H1 (cell line): ENCODE data around the gene LGALS12. TPM values are rescaled to one million over a fixed set of nuclear protein-coding genes. Genes with fewer than 3 reads are reported as not detected.

Experiments
- CTCF ChIA-PET: fragments of 300-600 bp; sonication (Branson Sonifier 250); formaldehyde crosslinking; loops from one replicate; lab custom pipeline; 2021; ENCODE audit not compliant: partially characterized antibody; lab: Charles Lee
- POLR2A ChIA-PET: fragments of 300-600 bp; sonication (Branson Sonifier 250); formaldehyde crosslinking; loops from one replicate; lab custom pipeline; 2021; ENCODE audit warnings: inconsistent platforms; ENCODE audit not compliant: partially characterized antibody; lab: Charles Lee
- DNase-seq, 2 experiments: peaks; one replicate each; pipeline versions ENCODE4 v3.0.0 to v3.0.0-alpha.2; 2010 to 2022; ENCODE audit warnings: low spot score in 2 of 2, low read depth in 1 of 2, mixed read lengths in 1 of 2
- FAIRE-seq: peaks from 2 replicates; lab custom pipeline; 2011; peaks lifted over from hg19 to GRCh38; lab: Jason Lieb, UNC
- H2AFZ ChIP-seq: 2 replicates; pipeline ENCODE4 v1.8.1; 2012; ENCODE audit warnings: low read length, inconsistent platforms
- H2AK5ac ChIP-seq: 2 replicates; pipeline ENCODE4 v1.6.1; 2013; ENCODE audit warnings: low read depth, low read length
- H2BK120ac ChIP-seq: replicated peaks from 2 replicates; pipeline ENCODE3; 2013; ENCODE audit warnings: low read depth, low read length, inconsistent platforms
- H2BK12ac ChIP-seq: 2 replicates; pipeline ENCODE4 v1.6.1; 2013; ENCODE audit warnings: low read depth, low read length
- H2BK15ac ChIP-seq: 2 replicates; pipeline ENCODE4 v1.6.1; 2013; ENCODE audit warnings: low read length
- H2BK20ac ChIP-seq: 2 replicates; pipeline ENCODE4 v1.6.1; 2013; ENCODE audit warnings: low read length
- H2BK5ac ChIP-seq: 2 replicates; pipeline ENCODE4 v1.6.1; 2013; ENCODE audit warnings: low read depth, low read length
- H3K14ac ChIP-seq: 2 replicates; pipeline ENCODE4 v1.6.1; 2013; ENCODE audit warnings: inconsistent platforms; ENCODE audit not compliant: insufficient read length
- H3K18ac ChIP-seq: 2 replicates; pipeline ENCODE4 v1.6.1; 2013; ENCODE audit warnings: low read length; ENCODE audit errors: extremely low read depth
- H3K23ac ChIP-seq: 2 replicates; pipeline ENCODE4 v1.6.1; 2013; ENCODE audit warnings: inconsistent platforms; ENCODE audit not compliant: insufficient read length
- H3K23me2 ChIP-seq: 2 replicates; pipeline ENCODE4 v1.6.1; 2013; ENCODE audit warnings: low read depth, low read length
- H3K27ac ChIP-seq: 2 replicates; pipeline ENCODE4 v1.6.1; 2011; ENCODE audit warnings: low read depth, low read length, inconsistent platforms
- H3K27me3 ChIP-seq, 4 experiments: replicated peaks in 1 of 4; 1 replicate in 1 of 4; 2 replicates in 3 of 4; pipeline versions ENCODE4 v1.6.1 to v1.8.1; 2011 to 2013; ENCODE audit warnings: low read length in 3 of 4, mild to moderate bottlenecking in 3 of 4, inconsistent platforms in 2 of 4, mixed read lengths in 2 of 4, moderate library complexity in 1 of 4; ENCODE audit not compliant: control insufficient read depth in 3 of 4, insufficient read depth in 3 of 4; ENCODE audit errors: extremely low read depth in 1 of 4
- H3K36me3 ChIP-seq, 4 experiments: 2 replicates each; pipeline versions ENCODE4 v1.6.1 to v1.8.1; 2011 to 2013; ENCODE audit warnings: mild to moderate bottlenecking in 4 of 4, low read length in 3 of 4, moderate library complexity in 2 of 4, control low read depth in 1 of 4, inconsistent platforms in 1 of 4; ENCODE audit not compliant: insufficient read depth in 4 of 4, control insufficient read depth in 2 of 4
- H3K4ac ChIP-seq: replicated peaks from 2 replicates; pipeline ENCODE3; 2013; ENCODE audit warnings: low read length, low read depth, mixed read lengths, inconsistent platforms; ENCODE audit not compliant: insufficient read length
- H3K4me1 ChIP-seq, 4 experiments: replicated peaks in 1 of 4; 1 replicate in 1 of 4; 2 replicates in 3 of 4; pipeline versions ENCODE4 v1.6.1 to v1.8.1; 2011 to 2013; ENCODE audit warnings: low read length in 3 of 4, inconsistent platforms in 2 of 4, mixed read lengths in 1 of 4; ENCODE audit not compliant: insufficient read depth in 4 of 4, control insufficient read depth in 3 of 4
- H3K4me2 ChIP-seq, 2 experiments: 2 replicates each; pipeline versions ENCODE4 v1.6.1 to v1.8.1; 2011 to 2013; ENCODE audit warnings: low read depth in 2 of 2, low read length in 2 of 2, control low read depth in 1 of 2, inconsistent platforms in 1 of 2, mild to moderate bottlenecking in 1 of 2; ENCODE audit not compliant: insufficient read depth in 1 of 2
- H3K4me3 ChIP-seq, 4 experiments: fragments of 200-600, 300-600 bp in 1 of 4; sonication (generic), shearing (Covaris generic), sonication (Bioruptor Twin) in 1 of 4; 2 replicates each; pipeline versions ENCODE4 v1.5.1 to v1.8.1; 2011 to 2016; ENCODE audit warnings: low read length in 4 of 4, low read depth in 3 of 4, control low read depth in 2 of 4, inconsistent platforms in 2 of 4, mild to moderate bottlenecking in 2 of 4, mixed read lengths in 1 of 4, moderate library complexity in 1 of 4; ENCODE audit not compliant: insufficient read depth in 2 of 4; ENCODE audit errors: extremely low read depth in 1 of 4
- H3K56ac ChIP-seq: replicated peaks from 2 replicates; pipeline ENCODE3; 2013; ENCODE audit warnings: low read depth, mild to moderate bottlenecking, mixed read lengths, low read length, inconsistent platforms; ENCODE audit not compliant: insufficient read length
- H3K79me1 ChIP-seq: 2 replicates; pipeline ENCODE4 v1.6.1; 2013; ENCODE audit warnings: low read depth, low read length, control low read depth
- H3K79me2 ChIP-seq, 2 experiments: 2 replicates each; pipeline versions ENCODE4 v1.6.1 to v1.8.1; 2012 to 2013; ENCODE audit warnings: low read length in 2 of 2, mild to moderate bottlenecking in 2 of 2, inconsistent platforms in 1 of 2; ENCODE audit not compliant: insufficient read depth in 2 of 2, control insufficient read depth in 1 of 2
- H3K9ac ChIP-seq, 4 experiments: replicated peaks in 1 of 4; 1 replicate in 1 of 4; 2 replicates in 3 of 4; pipeline versions ENCODE4 v1.6.1 to v1.8.1; 2011 to 2013; ENCODE audit warnings: low read depth in 3 of 4, low read length in 3 of 4, control low read depth in 2 of 4, mild to moderate bottlenecking in 2 of 4, moderate library complexity in 2 of 4, inconsistent platforms in 1 of 4; ENCODE audit errors: extremely low read depth in 1 of 4
- H3K9me3 ChIP-seq, 2 experiments: 2 replicates each; pipeline versions ENCODE4 v1.6.1 to v1.8.1; 2012 to 2013; ENCODE audit warnings: mild to moderate bottlenecking in 2 of 2, moderate library complexity in 2 of 2, control low read depth in 1 of 2, inconsistent platforms in 1 of 2, low read depth in 1 of 2, low read length in 1 of 2, mixed read lengths in 1 of 2; ENCODE audit not compliant: insufficient read depth in 2 of 2
- H4K20me1 ChIP-seq, 2 experiments: replicated peaks in 1 of 2; 2 replicates each; pipeline versions ENCODE3 to v1.8.1; 2011 to 2013; ENCODE audit warnings: inconsistent platforms in 2 of 2, low read length in 2 of 2, mild to moderate bottlenecking in 1 of 2; ENCODE audit not compliant: insufficient read depth in 2 of 2, control insufficient read depth in 1 of 2
- H4K5ac ChIP-seq: 2 replicates; pipeline ENCODE4 v1.6.1; 2013; ENCODE audit warnings: low read length, low read depth, mixed read lengths, inconsistent platforms; ENCODE audit not compliant: insufficient read length
- H4K8ac ChIP-seq: 2 replicates; pipeline ENCODE4 v1.8.0; 2013; ENCODE audit warnings: mild to moderate bottlenecking, moderate library complexity, low read length, inconsistent platforms; ENCODE audit not compliant: insufficient read depth; ENCODE audit errors: extremely low read depth
- H4K91ac ChIP-seq: replicated peaks from 2 replicates; pipeline ENCODE3; 2013; ENCODE audit warnings: low read length, mixed read lengths, inconsistent platforms; ENCODE audit not compliant: insufficient read length
- CTBP2 ChIP-seq: IDR thresholded peaks from 2 replicates; pipeline ENCODE4 v1.7.0; 2011; ENCODE audit warnings: borderline replicate concordance, mild to moderate bottlenecking, moderate library complexity, mixed read lengths, low read length; ENCODE audit not compliant: insufficient read depth, insufficient read length
- POLR2AphosphoS5 ChIP-seq: IDR thresholded peaks from 2 replicates; pipeline ENCODE4 v1.6.1; 2011; ENCODE audit warnings: low read depth, low read length
- SP1 ChIP-seq: IDR thresholded peaks from 2 replicates; pipeline ENCODE4 v1.6.1; 2011; ENCODE audit warnings: low read depth, low read length
- YY1 ChIP-seq: IDR thresholded peaks from 2 replicates; pipeline ENCODE4 v1.6.1; 2011; ENCODE audit warnings: low read depth, mild to moderate bottlenecking, low read length
- ZNF274 ChIP-seq: IDR thresholded peaks from 2 replicates; pipeline ENCODE4 v1.7.0; 2012; ENCODE audit warnings: low read length, borderline replicate concordance; ENCODE audit errors: extremely low read depth
- WGBS, 2 experiments: shearing (Covaris generic) in 1 of 2; methylation state at CpG; one replicate each; pipeline versions ENCODE4 v1.1.6 to v1.1.7; 2013 to 2015; ENCODE audit warnings: low lambda C conversion rate in 2 of 2, mixed read lengths in 2 of 2, inconsistent platforms in 1 of 2, low coverage in 1 of 2, missing lambda C conversion rate in 1 of 2; ENCODE audit not compliant: insufficient replicate concordance in 2 of 2, insufficient coverage in 1 of 2, insufficient read length in 1 of 2; ENCODE audit errors: extremely low coverage in 1 of 2, missing lambda C conversion rate in 1 of 2; 5-methylcytosine and 5-hydroxymethylcytosine counted together
- polyA plus RNA-seq, 7 experiments: library from polyadenylated mRNA; depleted of rRNA in 3 of 7; stranded (reverse) in 5 of 7; unstranded in 2 of 7; fragments of >200 nt in 5 of 7; fragments of 200-250 nt in 2 of 7; gene quantifications; 1 replicate in 5 of 7; 2 replicates in 1 of 7; 4 replicates in 1 of 7; pipeline versions ENCODE4 v1.2.1 to v1.2.3, GENCODE V29; 2011 to 2013; ENCODE audit warnings: missing spikeins in 2 of 7, mixed read lengths in 2 of 7
- total RNA-seq: library from RNA; stranded (reverse); fragmentation: NEBNext Ultra II Directional; extraction: Animal tissue kit (Norgen Biotek cat#: 25700); gene quantifications from 2 replicates; pipeline ENCODE4 v1.2.1, GENCODE V29; 2021

Gene LGALS12
- total and polyA plus RNA-seq, 2 of the 8 experiments (the other 6 are each of a cell fraction or from before 2014, with no cell fraction given) = 1.6 to 2.9 TPM

DNA sequence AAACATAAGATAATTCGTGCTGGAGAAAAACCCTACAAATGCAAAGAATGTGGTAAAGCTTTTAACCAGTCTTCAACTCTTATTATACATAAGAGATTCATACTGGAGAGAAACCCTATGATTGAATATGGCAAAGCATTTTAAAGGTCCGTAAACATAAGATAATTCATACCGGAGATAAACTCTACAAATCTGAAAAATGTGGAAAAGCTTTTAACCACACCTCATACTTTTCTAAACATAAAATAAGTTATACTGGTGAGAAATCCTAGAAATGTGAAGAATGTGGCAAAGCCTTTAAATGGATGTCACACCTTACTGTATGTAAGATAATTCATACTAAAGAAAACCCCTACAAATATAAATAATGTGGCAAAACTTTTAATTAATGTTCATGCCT is 35.6 kb upstream of the LGALS12 start:
- ChIA-PET POLR2A (interaction anchor here (1.3 kb wide), 1 partner anchor 10 kb away, joined by 4 read pairs; no protein-coding TSS in a partner anchor), CTCF (no interaction called here)
- Histone ChIP-seq H4K91ac (no peak overlapping the region), H3K9me3 (peaks cover 3 to 4% of the 10 kb centered on the region in 2 experiments; a peak in 1 of 4 replicates), H4K5ac (no peak overlapping the region), H3K79me2 (no peaks in the 10 kb centered on the region), H2BK15ac (no peak overlapping the region), H3K56ac (no peak overlapping the region), H4K8ac (no peak overlapping the region), H2BK120ac (no peak overlapping the region), H3K4me1 (no peaks in the 10 kb centered on the region), H2BK12ac (no peak overlapping the region), H3K4ac (no peak overlapping the region), H3K23me2 (no peaks in the 10 kb centered on the region; the same call in 1 of the 2 replicates), H2AK5ac (no peak overlapping the region), H3K27me3 (no peaks in the 10 kb centered on the region), H3K23ac (no peak overlapping the region), H3K18ac (no peak overlapping the region), H3K14ac (no peak overlapping the region), H4K20me1 (no peaks in the 10 kb centered on the region), H3K9ac (no peak overlapping the region), H2BK5ac (no peak overlapping the region), H2AFZ (no peak overlapping the region), H3K27ac (no peak overlapping the region), H3K36me3 (peaks cover 0 to 5% (median 4%) of the 10 kb centered on the region in 4 experiments; a peak in 3 of 8 replicates), H2BK20ac (no peak overlapping the region), H3K79me1 (no peaks in the 10 kb centered on the region), H3K4me3 (no peak overlapping the region), H3K4me2 (no peak overlapping the region)
- DNase-seq = no peak
- WGBS, 2 experiments = 90% methylated on average over 3 of the region's 3 CpGs; no CpG with 5 or more reads in 1 of the 2 experiments
- TF ChIP-seq YY1 (no peak), CTBP2 (no peak), SP1 (no peak), ZNF274 (peak; percentile 29; the same call in 1 of the 2 replicates), POLR2AphosphoS5 (no peak)
- no peak for FAIRE-seq
